Central memory CD8-positive, alpha-beta T cell (primary cell): Measurements from ENCODE around the gene SRD5A1.
A peak's percentile ranks its signal among the peaks of the same experiment; 100 is the strongest.
"Not testable (repeated sequence)": the region's sequence is repeated elsewhere in the genome, so short reads cannot be mapped to it uniquely, and the experiment has no call there.

Experiments
- ATAC-seq: fragments of 150-1000 bp; cut with Tn5 transposase; replicated peaks from 2 replicates; pipeline ENCODE4 v1.10.0; 2022; ENCODE audit warnings: mild to moderate bottlenecking, moderate FRiP score, moderate number of reproducible peaks; ENCODE audit not compliant: poor library complexity, severe bottlenecking; ENCODE audit errors: extremely low read depth
- DNase-seq, 2 donors: peaks; one replicate each; pipeline ENCODE4 v3.0.0; 2021; ENCODE audit warnings: low spot score in 2 of 2
- H3K27ac Mint-ChIP-seq: one replicate; pipeline ENCODE4 v1.8.0; 2022; ENCODE audit warnings: low read depth, mild to moderate bottlenecking, moderate library complexity, mixed read lengths
- H3K27me3 Mint-ChIP-seq: one replicate; pipeline ENCODE4 v1.8.0; 2022; ENCODE audit warnings: mixed read lengths
- H3K36me3 Mint-ChIP-seq: one replicate; pipeline ENCODE4 v1.8.0; 2022; ENCODE audit warnings: mild to moderate bottlenecking, moderate library complexity, mixed read lengths; ENCODE audit not compliant: insufficient read depth
- H3K4me1 Mint-ChIP-seq: one replicate; pipeline ENCODE4 v1.8.0; 2022; ENCODE audit warnings: mixed read lengths
- H3K4me3 Mint-ChIP-seq: one replicate; pipeline ENCODE4 v1.8.0; 2022; ENCODE audit warnings: mild to moderate bottlenecking, moderate library complexity, mixed read lengths
- H3K9me3 Mint-ChIP-seq: one replicate; pipeline ENCODE4 v1.8.0; 2022; ENCODE audit warnings: mixed read lengths

SRD5A1 gene

GRCh38 chr5:6660688-6661087, 27.4 kb downstream of the SRD5A1 start:
- H3K4me1 Mint-ChIP-seq = no peaks in the 10 kb centered on the region
- H3K9me3 Mint-ChIP-seq = peaks cover 12% of the 10 kb centered on the region
- no peaks in the 10 kb centered on the region for H3K27me3 Mint-ChIP-seq
- DNase-seq (no peak), ATAC-seq (no peak)
- H3K4me3 Mint-ChIP-seq = no peak overlapping the region
- peaks cover 6% of the 10 kb centered on the region for H3K36me3 Mint-ChIP-seq
- peak overlapping the region; percentile 5 for H3K27ac Mint-ChIP-seq

GRCh38 chr5:6666762-6667161, 33.5 kb downstream of the SRD5A1 start:
- Mint-ChIP-seq H3K9me3 (no peaks in the 10 kb centered on the region), H3K4me1 (no peaks in the 10 kb centered on the region), H3K27ac (no peak overlapping the region), H3K27me3 (no peaks in the 10 kb centered on the region), H3K4me3 (no peak overlapping the region), H3K36me3 (no peaks in the 10 kb centered on the region)
- no peak for ATAC-seq
- no peak for DNase-seq

- no peaks in the 10 kb centered on the region for H3K27me3 Mint-ChIP-seq
- ATAC-seq = no peak
- no peak overlapping the region for H3K4me3 Mint-ChIP-seq
- no peak for DNase-seq
- no peaks in the 10 kb centered on the region for H3K36me3 Mint-ChIP-seq
- no peak overlapping the region for H3K27ac Mint-ChIP-seq
- no peaks in the 10 kb centered on the region for H3K9me3 Mint-ChIP-seq
- H3K4me1 Mint-ChIP-seq = no peaks in the 10 kb centered on the region
These were observed 34.4 kb downstream of the SRD5A1 start for GRCh38 chr5:6667648-6668047.

GRCh38 chr5:6668717-6669116, 35.5 kb downstream of the SRD5A1 start:
- H3K27ac Mint-ChIP-seq, ATAC-seq, H3K36me3 Mint-ChIP-seq, DNase-seq, H3K4me3 Mint-ChIP-seq, H3K4me1 Mint-ChIP-seq, H3K9me3 Mint-ChIP-seq, H3K27me3 Mint-ChIP-seq: not testable (repeated sequence)

GRCh38 chr5:6673031-6673430, 39.8 kb downstream of the SRD5A1 start:
- no peak for ATAC-seq
- Mint-ChIP-seq H3K27ac (no peak overlapping the region), H3K4me1 (no peaks in the 10 kb centered on the region), H3K36me3 (no peaks in the 10 kb centered on the region), H3K9me3 (no peaks in the 10 kb centered on the region), H3K4me3 (no peak overlapping the region), H3K27me3 (no peaks in the 10 kb centered on the region)
- no peak for DNase-seq

GRCh38 chr5:6673963-6674362, 40.7 kb downstream of the SRD5A1 start:
- no peaks in the 10 kb centered on the region for H3K27me3 Mint-ChIP-seq
- H3K4me1 Mint-ChIP-seq = no peaks in the 10 kb centered on the region
- no peaks in the 10 kb centered on the region for H3K36me3 Mint-ChIP-seq
- DNase-seq = no peak
- no peak overlapping the region for H3K27ac Mint-ChIP-seq
- ATAC-seq = no peak
- no peak overlapping the region for H3K4me3 Mint-ChIP-seq
- no peaks in the 10 kb centered on the region for H3K9me3 Mint-ChIP-seq

- no peaks in the 10 kb centered on the region for H3K36me3 Mint-ChIP-seq
- H3K4me1 Mint-ChIP-seq = no peaks in the 10 kb centered on the region
These were observed 41.2 kb downstream of the SRD5A1 start for GRCh38 chr5:6674421-6674820.

GRCh38 chr5:6674886-6675285, 41.6 kb downstream of the SRD5A1 start:
- Mint-ChIP-seq H3K4me1 (no peaks in the 10 kb centered on the region), H3K27me3 (no peaks in the 10 kb centered on the region), H3K27ac (no peak overlapping the region), H3K36me3 (no peaks in the 10 kb centered on the region), H3K9me3 (no peaks in the 10 kb centered on the region), H3K4me3 (no peak overlapping the region)
- DNase-seq = no peak
- no peak for ATAC-seq

More at GRCh38 chr5:6674421-6674820, 41.2 kb downstream of the SRD5A1 start:
- DNase-seq (no peak), ATAC-seq (no peak)
- Mint-ChIP-seq H3K27ac (no peak overlapping the region), H3K9me3 (no peaks in the 10 kb centered on the region), H3K27me3 (no peaks in the 10 kb centered on the region), H3K4me3 (no peak overlapping the region)

GRCh38 chr5:6675784-6676491, 42.7 kb downstream of the SRD5A1 start:
- H3K36me3 Mint-ChIP-seq = no peaks in the 10 kb centered on the region
- H3K9me3 Mint-ChIP-seq = no peaks in the 10 kb centered on the region
- no peaks in the 10 kb centered on the region for H3K27me3 Mint-ChIP-seq
- H3K27ac Mint-ChIP-seq = no peak overlapping the region
- ATAC-seq = no peak
- H3K4me1 Mint-ChIP-seq = no peaks in the 10 kb centered on the region
- no peak for DNase-seq
- H3K4me3 Mint-ChIP-seq = no peak overlapping the region

- Mint-ChIP-seq H3K27ac (no peak overlapping the region), H3K9me3 (no peaks in the 10 kb centered on the region), H3K36me3 (no peaks in the 10 kb centered on the region), H3K27me3 (no peaks in the 10 kb centered on the region), H3K4me1 (no peaks in the 10 kb centered on the region), H3K4me3 (no peak overlapping the region)
- DNase-seq (no peak), ATAC-seq (no peak)
These were observed 43.5 kb downstream of the SRD5A1 start for GRCh38 chr5:6676702-6677101.

GRCh38 chr5:6678385-6678784, 45.1 kb downstream of the SRD5A1 start:
- DNase-seq (no peak), ATAC-seq (no peak)
- H3K27me3 Mint-ChIP-seq = no peaks in the 10 kb centered on the region
- no peak overlapping the region for H3K27ac Mint-ChIP-seq
- no peaks in the 10 kb centered on the region for H3K4me1 Mint-ChIP-seq
- no peaks in the 10 kb centered on the region for H3K36me3 Mint-ChIP-seq
- no peaks in the 10 kb centered on the region for H3K9me3 Mint-ChIP-seq
- H3K4me3 Mint-ChIP-seq = no peak overlapping the region

- no peak for DNase-seq
- H3K9me3 Mint-ChIP-seq = no peaks in the 10 kb centered on the region
- H3K27me3 Mint-ChIP-seq = peaks cover 15% of the 10 kb centered on the region
- H3K27ac Mint-ChIP-seq = no peak overlapping the region
- H3K4me1 Mint-ChIP-seq = no peaks in the 10 kb centered on the region
- no peaks in the 10 kb centered on the region for H3K36me3 Mint-ChIP-seq
- no peak overlapping the region for H3K4me3 Mint-ChIP-seq
- no peak for ATAC-seq
These were observed 47.7 kb downstream of the SRD5A1 start for GRCh38 chr5:6680922-6681321.

- ATAC-seq (no peak), DNase-seq (no peak)
- Mint-ChIP-seq H3K4me1 (no peaks in the 10 kb centered on the region), H3K36me3 (no peaks in the 10 kb centered on the region), H3K27me3 (peaks cover 23% of the 10 kb centered on the region), H3K9me3 (no peaks in the 10 kb centered on the region), H3K27ac (no peak overlapping the region), H3K4me3 (no peak overlapping the region)
These were observed 48.4 kb downstream of the SRD5A1 start for GRCh38 chr5:6681682-6682081.
